ENCODE results near the gene SKI. TPM values are rescaled to one million over a fixed set of nuclear protein-coding genes. Genes with fewer than 3 reads are reported as not detected.

SKI gene
- total and polyA plus RNA-seq, 2 donors (not counting 1 experiment from before 2014, with no cell fraction given), result 14.9 to 74.9 TPM

GRCh38 chr1:2346691-2347408 is 118.7 kb downstream of the SKI start:
- H3K9me3 ChIP-seq (ENCODE audit: control extremely low read depth in 1 of 3, control insufficient read depth in 2 of 3, insufficient read depth in 1 of 3, low read length in 2 of 3), result no peaks in the 10 kb centered on the region
- H3K4me1 Mint-ChIP-seq, result no peaks in the 10 kb centered on the region
- ATAC-seq (ENCODE audit: low read depth), result no peak
- H3K79me2 ChIP-seq (ENCODE audit: control insufficient read depth, insufficient read depth, low read length), result no peaks in the 10 kb centered on the region
- no peak overlapping the region for H3K4me3 ChIP-seq (ENCODE audit: control extremely low read depth in 1 of 5, extremely low read depth in 1 of 5, insufficient read depth in 1 of 5, low read depth in 2 of 5, low read length in 4 of 5)
- no peak overlapping the region for H3K4me2 ChIP-seq (replicated peaks; ENCODE audit: low read depth, low read length, poor library complexity, severe bottlenecking)
- no peak for DNase-seq
- no peak overlapping the region for H3K27ac ChIP-seq (ENCODE audit: low read length in 2 of 2)
- no peaks in the 10 kb centered on the region for H3K4me1 ChIP-seq (ENCODE audit: control insufficient read depth in 2 of 2, insufficient read depth in 2 of 2, low read length in 2 of 2)
- 87% methylated on average over 15 of the region's 17 CpGs for WGBS (ENCODE audit: insufficient coverage)
- H3K27me3 Mint-ChIP-seq, result no peaks in the 10 kb centered on the region
- no peak overlapping the region for H3K4me3 Mint-ChIP-seq
- no peak for TF ChIP-seq EZH2 (IDR thresholded peaks at IDR 0.05; ENCODE audit: borderline replicate concordance, insufficient read depth, low read depth, low read length, poor library complexity, severe bottlenecking)
- TF ChIP-seq, protein P1, sequence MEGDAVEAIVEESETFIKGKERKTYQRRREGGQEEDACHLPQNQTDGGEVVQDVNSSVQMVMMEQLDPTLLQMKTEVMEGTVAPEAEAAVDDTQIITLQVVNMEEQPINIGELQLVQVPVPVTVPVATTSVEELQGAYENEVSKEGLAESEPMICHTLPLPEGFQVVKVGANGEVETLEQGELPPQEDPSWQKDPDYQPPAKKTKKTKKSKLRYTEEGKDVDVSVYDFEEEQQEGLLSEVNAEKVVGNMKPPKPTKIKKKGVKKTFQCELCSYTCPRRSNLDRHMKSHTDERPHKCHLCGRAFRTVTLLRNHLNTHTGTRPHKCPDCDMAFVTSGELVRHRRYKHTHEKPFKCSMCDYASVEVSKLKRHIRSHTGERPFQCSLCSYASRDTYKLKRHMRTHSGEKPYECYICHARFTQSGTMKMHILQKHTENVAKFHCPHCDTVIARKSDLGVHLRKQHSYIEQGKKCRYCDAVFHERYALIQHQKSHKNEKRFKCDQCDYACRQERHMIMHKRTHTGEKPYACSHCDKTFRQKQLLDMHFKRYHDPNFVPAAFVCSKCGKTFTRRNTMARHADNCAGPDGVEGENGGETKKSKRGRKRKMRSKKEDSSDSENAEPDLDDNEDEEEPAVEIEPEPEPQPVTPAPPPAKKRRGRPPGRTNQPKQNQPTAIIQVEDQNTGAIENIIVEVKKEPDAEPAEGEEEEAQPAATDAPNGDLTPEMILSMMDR (IDR thresholded peaks at IDR 0.05), result no peak
- CTCF ChIA-PET, result no interaction called here
- no peaks in the 10 kb centered on the region for H4K20me1 ChIP-seq (ENCODE audit: control insufficient read depth, insufficient read depth, low read length, poor library complexity, severe bottlenecking)
- no peak overlapping the region for H3K27ac Mint-ChIP-seq
- no peak overlapping the region for H2AFZ ChIP-seq (ENCODE audit: insufficient read depth, low read depth, low read length, poor library complexity, severe bottlenecking)
- H3K36me3 ChIP-seq (replicated peaks in 1 of 2; ENCODE audit: control extremely low read depth in 1 of 2, control insufficient read depth in 1 of 2, extremely low read depth in 1 of 2, insufficient read depth in 2 of 2, low read length in 1 of 2), result no peaks in the 10 kb centered on the region
- no peaks in the 10 kb centered on the region for H3K27me3 ChIP-seq (replicated peaks in 1 of 4; ENCODE audit: control extremely low read depth in 1 of 4, control insufficient read depth in 3 of 4, insufficient read depth in 4 of 4, low read length in 3 of 4)
- intact Hi-C loops (cut with micrococcal nuclease), result no loop called here
- POLR2A ChIA-PET, result no interaction called here
- H3K9ac ChIP-seq (ENCODE audit: low read length), result no peak overlapping the region
- H3K9me3 Mint-ChIP-seq (ENCODE audit: insufficient read depth), result no peaks in the 10 kb centered on the region

- TF ChIP-seq, protein P1 (IDR thresholded peaks at IDR 0.05), result no peak
- TF ChIP-seq EZH2 (IDR thresholded peaks at IDR 0.05; ENCODE audit: borderline replicate concordance, insufficient read depth, low read depth, low read length, poor library complexity, severe bottlenecking), result no peak
- Histone ChIP-seq H3K36me3 (replicated peaks in 1 of 2; ENCODE audit: control extremely low read depth in 1 of 2, control insufficient read depth in 1 of 2, extremely low read depth in 1 of 2, insufficient read depth in 2 of 2, low read length in 1 of 2) (no peaks in the 10 kb centered on the region), H3K79me2 (ENCODE audit: control insufficient read depth, insufficient read depth, low read length) (no peaks in the 10 kb centered on the region), H3K4me1 (ENCODE audit: control insufficient read depth in 2 of 2, insufficient read depth in 2 of 2, low read length in 2 of 2) (no peaks in the 10 kb centered on the region), H2AFZ (ENCODE audit: insufficient read depth, low read depth, low read length, poor library complexity, severe bottlenecking) (no peak overlapping the region), H3K4me3 (ENCODE audit: control extremely low read depth in 1 of 5, extremely low read depth in 1 of 5, insufficient read depth in 1 of 5, low read depth in 2 of 5, low read length in 4 of 5) (no peak overlapping the region), H3K4me2 (replicated peaks; ENCODE audit: low read depth, low read length, poor library complexity, severe bottlenecking) (no peak overlapping the region), H4K20me1 (ENCODE audit: control insufficient read depth, insufficient read depth, low read length, poor library complexity, severe bottlenecking) (no peaks in the 10 kb centered on the region), H3K9me3 (ENCODE audit: control extremely low read depth in 1 of 3, control insufficient read depth in 2 of 3, insufficient read depth in 1 of 3, low read length in 2 of 3) (no peaks in the 10 kb centered on the region), H3K9ac (ENCODE audit: low read length) (no peak overlapping the region), H3K27ac (ENCODE audit: low read length in 2 of 2) (no peak overlapping the region), H3K27me3 (replicated peaks in 1 of 4; ENCODE audit: control extremely low read depth in 1 of 4, control insufficient read depth in 3 of 4, insufficient read depth in 4 of 4, low read length in 3 of 4) (no peaks in the 10 kb centered on the region)
- H3K27me3 Mint-ChIP-seq, result no peaks in the 10 kb centered on the region
- no peak for DNase-seq
- H3K27ac Mint-ChIP-seq, result no peak overlapping the region
- POLR2A ChIA-PET, result no interaction called here
- WGBS (ENCODE audit: insufficient coverage), result 84% methylated on average over 9 of the region's 13 CpGs
- intact Hi-C loops (cut with micrococcal nuclease), result no loop called here
- no peak for ATAC-seq (ENCODE audit: low read depth)
- CTCF ChIA-PET, result no interaction called here
- no peaks in the 10 kb centered on the region for H3K4me1 Mint-ChIP-seq
- no peaks in the 10 kb centered on the region for H3K9me3 Mint-ChIP-seq (ENCODE audit: insufficient read depth)
- H3K4me3 Mint-ChIP-seq, result no peak overlapping the region
These were observed 119.3 kb downstream of the SKI start for GRCh38 chr1:2347409-2347785.

Measured in B cell (primary cell).